H1 (cell line): ENCODE data around the gene GLMP. TPM values are rescaled to one million over a fixed set of nuclear protein-coding genes. Genes with fewer than 3 reads are reported as not detected.

ENCODE experiments used
- CTCF ChIA-PET: fragments of 300-600 bp; sonication (Branson Sonifier 250); formaldehyde crosslinking; loops from one replicate; lab custom pipeline; 2021; ENCODE audit not compliant: partially characterized antibody; lab: Charles Lee
- POLR2A ChIA-PET: fragments of 300-600 bp; sonication (Branson Sonifier 250); formaldehyde crosslinking; loops from one replicate; lab custom pipeline; 2021; ENCODE audit warnings: inconsistent platforms; ENCODE audit not compliant: partially characterized antibody; lab: Charles Lee
- DNase-seq, 2 experiments: peaks; one replicate each; pipeline versions ENCODE4 v3.0.0 to v3.0.0-alpha.2; 2010 to 2022; ENCODE audit warnings: low spot score in 2 of 2, low read depth in 1 of 2, mixed read lengths in 1 of 2
- FAIRE-seq: peaks from 2 replicates; lab custom pipeline; 2011; peaks lifted over from hg19 to GRCh38; lab: Jason Lieb, UNC
- H2AFZ ChIP-seq: 2 replicates; pipeline ENCODE4 v1.8.1; 2012; ENCODE audit warnings: low read length, inconsistent platforms
- H2AK5ac ChIP-seq: 2 replicates; pipeline ENCODE4 v1.6.1; 2013; ENCODE audit warnings: low read depth, low read length
- H2BK120ac ChIP-seq: replicated peaks from 2 replicates; pipeline ENCODE3; 2013; ENCODE audit warnings: low read depth, low read length, inconsistent platforms
- H2BK12ac ChIP-seq: 2 replicates; pipeline ENCODE4 v1.6.1; 2013; ENCODE audit warnings: low read depth, low read length
- H2BK15ac ChIP-seq: 2 replicates; pipeline ENCODE4 v1.6.1; 2013; ENCODE audit warnings: low read length
- H2BK20ac ChIP-seq: 2 replicates; pipeline ENCODE4 v1.6.1; 2013; ENCODE audit warnings: low read length
- H2BK5ac ChIP-seq: 2 replicates; pipeline ENCODE4 v1.6.1; 2013; ENCODE audit warnings: low read depth, low read length
- H3K14ac ChIP-seq: 2 replicates; pipeline ENCODE4 v1.6.1; 2013; ENCODE audit warnings: inconsistent platforms; ENCODE audit not compliant: insufficient read length
- H3K18ac ChIP-seq: 2 replicates; pipeline ENCODE4 v1.6.1; 2013; ENCODE audit warnings: low read length; ENCODE audit errors: extremely low read depth
- H3K23ac ChIP-seq: 2 replicates; pipeline ENCODE4 v1.6.1; 2013; ENCODE audit warnings: inconsistent platforms; ENCODE audit not compliant: insufficient read length
- H3K23me2 ChIP-seq: 2 replicates; pipeline ENCODE4 v1.6.1; 2013; ENCODE audit warnings: low read depth, low read length
- H3K27ac ChIP-seq: 2 replicates; pipeline ENCODE4 v1.6.1; 2011; ENCODE audit warnings: low read depth, low read length, inconsistent platforms
- H3K27me3 ChIP-seq, 4 experiments: replicated peaks in 1 of 4; 1 replicate in 1 of 4; 2 replicates in 3 of 4; pipeline versions ENCODE4 v1.6.1 to v1.8.1; 2011 to 2013; ENCODE audit warnings: low read length in 3 of 4, mild to moderate bottlenecking in 3 of 4, inconsistent platforms in 2 of 4, mixed read lengths in 2 of 4, moderate library complexity in 1 of 4; ENCODE audit not compliant: control insufficient read depth in 3 of 4, insufficient read depth in 3 of 4; ENCODE audit errors: extremely low read depth in 1 of 4
- H3K36me3 ChIP-seq, 4 experiments: 2 replicates each; pipeline versions ENCODE4 v1.6.1 to v1.8.1; 2011 to 2013; ENCODE audit warnings: mild to moderate bottlenecking in 4 of 4, low read length in 3 of 4, moderate library complexity in 2 of 4, control low read depth in 1 of 4, inconsistent platforms in 1 of 4; ENCODE audit not compliant: insufficient read depth in 4 of 4, control insufficient read depth in 2 of 4
- H3K4ac ChIP-seq: replicated peaks from 2 replicates; pipeline ENCODE3; 2013; ENCODE audit warnings: low read length, low read depth, mixed read lengths, inconsistent platforms; ENCODE audit not compliant: insufficient read length
- H3K4me1 ChIP-seq, 4 experiments: replicated peaks in 1 of 4; 1 replicate in 1 of 4; 2 replicates in 3 of 4; pipeline versions ENCODE4 v1.6.1 to v1.8.1; 2011 to 2013; ENCODE audit warnings: low read length in 3 of 4, inconsistent platforms in 2 of 4, mixed read lengths in 1 of 4; ENCODE audit not compliant: insufficient read depth in 4 of 4, control insufficient read depth in 3 of 4
- H3K4me2 ChIP-seq, 2 experiments: 2 replicates each; pipeline versions ENCODE4 v1.6.1 to v1.8.1; 2011 to 2013; ENCODE audit warnings: low read depth in 2 of 2, low read length in 2 of 2, control low read depth in 1 of 2, inconsistent platforms in 1 of 2, mild to moderate bottlenecking in 1 of 2; ENCODE audit not compliant: insufficient read depth in 1 of 2
- H3K4me3 ChIP-seq, 4 experiments: fragments of 200-600, 300-600 bp in 1 of 4; sonication (generic), shearing (Covaris generic), sonication (Bioruptor Twin) in 1 of 4; 2 replicates each; pipeline versions ENCODE4 v1.5.1 to v1.8.1; 2011 to 2016; ENCODE audit warnings: low read length in 4 of 4, low read depth in 3 of 4, control low read depth in 2 of 4, inconsistent platforms in 2 of 4, mild to moderate bottlenecking in 2 of 4, mixed read lengths in 1 of 4, moderate library complexity in 1 of 4; ENCODE audit not compliant: insufficient read depth in 2 of 4; ENCODE audit errors: extremely low read depth in 1 of 4
- H3K56ac ChIP-seq: replicated peaks from 2 replicates; pipeline ENCODE3; 2013; ENCODE audit warnings: low read depth, mild to moderate bottlenecking, mixed read lengths, low read length, inconsistent platforms; ENCODE audit not compliant: insufficient read length
- H3K79me1 ChIP-seq: 2 replicates; pipeline ENCODE4 v1.6.1; 2013; ENCODE audit warnings: low read depth, low read length, control low read depth
- H3K79me2 ChIP-seq, 2 experiments: 2 replicates each; pipeline versions ENCODE4 v1.6.1 to v1.8.1; 2012 to 2013; ENCODE audit warnings: low read length in 2 of 2, mild to moderate bottlenecking in 2 of 2, inconsistent platforms in 1 of 2; ENCODE audit not compliant: insufficient read depth in 2 of 2, control insufficient read depth in 1 of 2
- H3K9ac ChIP-seq, 4 experiments: replicated peaks in 1 of 4; 1 replicate in 1 of 4; 2 replicates in 3 of 4; pipeline versions ENCODE4 v1.6.1 to v1.8.1; 2011 to 2013; ENCODE audit warnings: low read depth in 3 of 4, low read length in 3 of 4, control low read depth in 2 of 4, mild to moderate bottlenecking in 2 of 4, moderate library complexity in 2 of 4, inconsistent platforms in 1 of 4; ENCODE audit errors: extremely low read depth in 1 of 4
- H3K9me3 ChIP-seq, 2 experiments: 2 replicates each; pipeline versions ENCODE4 v1.6.1 to v1.8.1; 2012 to 2013; ENCODE audit warnings: mild to moderate bottlenecking in 2 of 2, moderate library complexity in 2 of 2, control low read depth in 1 of 2, inconsistent platforms in 1 of 2, low read depth in 1 of 2, low read length in 1 of 2, mixed read lengths in 1 of 2; ENCODE audit not compliant: insufficient read depth in 2 of 2
- H4K20me1 ChIP-seq, 2 experiments: replicated peaks in 1 of 2; 2 replicates each; pipeline versions ENCODE3 to v1.8.1; 2011 to 2013; ENCODE audit warnings: inconsistent platforms in 2 of 2, low read length in 2 of 2, mild to moderate bottlenecking in 1 of 2; ENCODE audit not compliant: insufficient read depth in 2 of 2, control insufficient read depth in 1 of 2
- H4K5ac ChIP-seq: 2 replicates; pipeline ENCODE4 v1.6.1; 2013; ENCODE audit warnings: low read length, low read depth, mixed read lengths, inconsistent platforms; ENCODE audit not compliant: insufficient read length
- H4K8ac ChIP-seq: 2 replicates; pipeline ENCODE4 v1.8.0; 2013; ENCODE audit warnings: mild to moderate bottlenecking, moderate library complexity, low read length, inconsistent platforms; ENCODE audit not compliant: insufficient read depth; ENCODE audit errors: extremely low read depth
- H4K91ac ChIP-seq: replicated peaks from 2 replicates; pipeline ENCODE3; 2013; ENCODE audit warnings: low read length, mixed read lengths, inconsistent platforms; ENCODE audit not compliant: insufficient read length
- BACH1 ChIP-seq: IDR thresholded peaks from 2 replicates; pipeline ENCODE4 v1.6.1; 2012; ENCODE audit warnings: low read length, improper control_type of control experiment
- EGR1 ChIP-seq: IDR thresholded peaks from 2 replicates; pipeline ENCODE4 v1.6.1; 2011; ENCODE audit warnings: low read depth, low read length, borderline replicate concordance
- EP300 ChIP-seq, 2 experiments: IDR thresholded peaks; 1 replicate in 1 of 2; 2 replicates in 1 of 2; pipeline ENCODE4 v1.6.1; 2011 to 2012; ENCODE audit warnings: low read depth in 2 of 2, low read length in 2 of 2, mild to moderate bottlenecking in 2 of 2, borderline replicate concordance in 1 of 2, inconsistent platforms in 1 of 2, moderate library complexity in 1 of 2
- GABPA ChIP-seq: IDR thresholded peaks from 2 replicates; pipeline ENCODE4 v1.6.1; 2011; ENCODE audit warnings: mild to moderate bottlenecking, low read length, moderate library complexity, borderline replicate concordance; ENCODE audit not compliant: insufficient read depth
- HDAC2 ChIP-seq, 2 experiments: fragments of 300-600 bp in 1 of 2; sonication (generic) in 1 of 2; IDR thresholded peaks; 2 replicates each; pipeline ENCODE4 v1.6.1; 2011 to 2012; ENCODE audit warnings: low read depth in 2 of 2, low read length in 2 of 2, mild to moderate bottlenecking in 2 of 2, moderate library complexity in 2 of 2, borderline replicate concordance in 1 of 2, inconsistent platforms in 1 of 2
- KDM4A ChIP-seq: IDR thresholded peaks from one replicate; pipeline ENCODE4 v1.7.1; 2012; ENCODE audit warnings: low read depth, mild to moderate bottlenecking, moderate library complexity, low read length, inconsistent platforms; ENCODE audit not compliant: severe bottlenecking
- POLR2AphosphoS5 ChIP-seq: IDR thresholded peaks from 2 replicates; pipeline ENCODE4 v1.6.1; 2011; ENCODE audit warnings: low read depth, low read length
- SAP30 ChIP-seq: fragments of 300-600 bp; sonication (generic); IDR thresholded peaks from 2 replicates; pipeline ENCODE4 v1.7.1; 2012; ENCODE audit warnings: low read length, moderate library complexity, mild to moderate bottlenecking, inconsistent platforms; ENCODE audit not compliant: insufficient read depth, insufficient replicate concordance
- SP1 ChIP-seq: IDR thresholded peaks from 2 replicates; pipeline ENCODE4 v1.6.1; 2011; ENCODE audit warnings: low read depth, low read length
- WGBS, 2 experiments: shearing (Covaris generic) in 1 of 2; methylation state at CpG; one replicate each; pipeline versions ENCODE4 v1.1.6 to v1.1.7; 2013 to 2015; ENCODE audit warnings: low lambda C conversion rate in 2 of 2, mixed read lengths in 2 of 2, inconsistent platforms in 1 of 2, low coverage in 1 of 2, missing lambda C conversion rate in 1 of 2; ENCODE audit not compliant: insufficient replicate concordance in 2 of 2, insufficient coverage in 1 of 2, insufficient read length in 1 of 2; ENCODE audit errors: extremely low coverage in 1 of 2, missing lambda C conversion rate in 1 of 2; 5-methylcytosine and 5-hydroxymethylcytosine counted together
- polyA plus RNA-seq, 7 experiments: library from polyadenylated mRNA; depleted of rRNA in 3 of 7; stranded (reverse) in 5 of 7; unstranded in 2 of 7; fragments of >200 nt in 5 of 7; fragments of 200-250 nt in 2 of 7; gene quantifications; 1 replicate in 5 of 7; 2 replicates in 1 of 7; 4 replicates in 1 of 7; pipeline versions ENCODE4 v1.2.1 to v1.2.3, GENCODE V29; 2011 to 2013; ENCODE audit warnings: missing spikeins in 2 of 7, mixed read lengths in 2 of 7
- total RNA-seq: library from RNA; stranded (reverse); fragmentation: NEBNext Ultra II Directional; extraction: Animal tissue kit (Norgen Biotek cat#: 25700); gene quantifications from 2 replicates; pipeline ENCODE4 v1.2.1, GENCODE V29; 2021
- TF ChIP-seq, protein P1 (sequence below): IDR thresholded peaks from 2 replicates; pipeline ENCODE4 v1.6.1; 2012; ENCODE audit warnings: inconsistent platforms

GLMP gene
- total and polyA plus RNA-seq, 2 of the 8 experiments (the other 6 are each of a cell fraction or from before 2014, with no cell fraction given): 48.1 to 59.5 TPM

GRCh38 chr1:156281693-156282478 lies 13.6 kb downstream of the GLMP start:
- H2BK15ac ChIP-seq: no peak overlapping the region
- H4K8ac ChIP-seq: peak overlapping the region; percentile 19; the same call in 1 of the 2 replicates
- peak overlapping the region; percentile 91 to 97 (median 94) for H3K9ac ChIP-seq
- H2BK20ac ChIP-seq: no peak overlapping the region
- no peak overlapping the region for H3K23ac ChIP-seq
- peak overlapping the region; percentile 90 for H3K27ac ChIP-seq
- no peak overlapping the region for H3K18ac ChIP-seq
- peaks cover 0 to 10% (median 3%) of the 10 kb centered on the region in 4 experiments; a peak in 2 of 7 replicates for H3K4me1 ChIP-seq
- H2BK120ac ChIP-seq: no peak overlapping the region
- WGBS, 2 experiments: 16% methylated on average over 17 of the region's 22 CpGs; no CpG with 5 or more reads in 1 of the 2 experiments
- H3K4me3 ChIP-seq: peak overlapping the region; percentile 74 to 93 (median 85)
- H3K23me2 ChIP-seq: peaks cover 13% of the 10 kb centered on the region
- peaks cover 14 to 26% (median 23%) of the 10 kb centered on the region in 4 experiments; a peak in 7 of 8 replicates for H3K36me3 ChIP-seq
- peak overlapping the region; percentile 65 for H4K5ac ChIP-seq
- H4K91ac ChIP-seq: peak overlapping the region; percentile 10
- FAIRE-seq: no peak
- no peak overlapping the region for H2AFZ ChIP-seq
- H3K4me2 ChIP-seq: peak overlapping the region; percentile 91 to 92
- no peak overlapping the region for H2AK5ac ChIP-seq
- H3K4ac ChIP-seq: no peak overlapping the region
- POLR2A ChIA-PET: interaction anchor here (0.6 to 17.4 kb wide), 30 partner anchors 9 to 369 kb away, joined by 3 to 221 read pairs (median 4); partner anchors contain the start of genes BGLAP, CCT3, GLMP and PAQR6
- H4K20me1 ChIP-seq: peaks cover 3 to 19% of the 10 kb centered on the region in 2 experiments
- H3K14ac ChIP-seq: no peak overlapping the region
- H3K79me1 ChIP-seq: peaks cover 10% of the 10 kb centered on the region
- no peaks in the 10 kb centered on the region for H3K9me3 ChIP-seq
- DNase-seq: no peak
- CTCF ChIA-PET: interaction anchor here (0.6 to 5.3 kb wide), 15 partner anchors 11 to 164 kb away, joined by 3 to 25 read pairs (median 4); no protein-coding TSS in a partner anchor
- peak overlapping the region; percentile 93; the same call in 1 of the 2 replicates for H2BK5ac ChIP-seq
- H2BK12ac ChIP-seq: no peak overlapping the region
- H3K27me3 ChIP-seq: no peaks in the 10 kb centered on the region
- H3K79me2 ChIP-seq: peaks cover 23 to 37% of the 10 kb centered on the region in 2 experiments
- H3K56ac ChIP-seq: peak overlapping the region; percentile 85
- TF ChIP-seq POLR2AphosphoS5 (no peak), EP300 (IDR thresholded peaks at IDR 0.05; ENCODE audit: borderline replicate concordance in 1 of 2, low read depth in 2 of 2, low read length in 2 of 2) (no peak), EGR1 (0 out of 2 replicates have a peak, but pooled peaks have one; percentile 5), KDM4A (no peak), HDAC2 (IDR thresholded peaks at IDR 0.05; ENCODE audit: borderline replicate concordance in 1 of 2, low read depth in 2 of 2, low read length in 2 of 2) (peak in 1 of 2 experiments; percentile 45; a peak in 1 of 4 replicates), GABPA (no peak), BACH1 (no peak), SAP30 (peak; percentile 79), SP1 (peak; percentile 97)
- TF ChIP-seq, protein P1, sequence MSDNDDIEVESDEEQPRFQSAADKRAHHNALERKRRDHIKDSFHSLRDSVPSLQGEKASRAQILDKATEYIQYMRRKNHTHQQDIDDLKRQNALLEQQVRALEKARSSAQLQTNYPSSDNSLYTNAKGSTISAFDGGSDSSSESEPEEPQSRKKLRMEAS: peak; percentile 74
